ENCODE data around the gene PHF21B.

- TF ChIP-seq POLR2A (IDR thresholded peaks at IDR 0.05): no peak
- no peak for TF ChIP-seq EP300 (IDR thresholded peaks at IDR 0.05)
- TF ChIP-seq, protein P1, sequence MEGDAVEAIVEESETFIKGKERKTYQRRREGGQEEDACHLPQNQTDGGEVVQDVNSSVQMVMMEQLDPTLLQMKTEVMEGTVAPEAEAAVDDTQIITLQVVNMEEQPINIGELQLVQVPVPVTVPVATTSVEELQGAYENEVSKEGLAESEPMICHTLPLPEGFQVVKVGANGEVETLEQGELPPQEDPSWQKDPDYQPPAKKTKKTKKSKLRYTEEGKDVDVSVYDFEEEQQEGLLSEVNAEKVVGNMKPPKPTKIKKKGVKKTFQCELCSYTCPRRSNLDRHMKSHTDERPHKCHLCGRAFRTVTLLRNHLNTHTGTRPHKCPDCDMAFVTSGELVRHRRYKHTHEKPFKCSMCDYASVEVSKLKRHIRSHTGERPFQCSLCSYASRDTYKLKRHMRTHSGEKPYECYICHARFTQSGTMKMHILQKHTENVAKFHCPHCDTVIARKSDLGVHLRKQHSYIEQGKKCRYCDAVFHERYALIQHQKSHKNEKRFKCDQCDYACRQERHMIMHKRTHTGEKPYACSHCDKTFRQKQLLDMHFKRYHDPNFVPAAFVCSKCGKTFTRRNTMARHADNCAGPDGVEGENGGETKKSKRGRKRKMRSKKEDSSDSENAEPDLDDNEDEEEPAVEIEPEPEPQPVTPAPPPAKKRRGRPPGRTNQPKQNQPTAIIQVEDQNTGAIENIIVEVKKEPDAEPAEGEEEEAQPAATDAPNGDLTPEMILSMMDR (IDR thresholded peaks at IDR 0.05): no peak
- TF ChIP-seq POLR2AphosphoS5 (IDR thresholded peaks at IDR 0.05): no peak
Observed at GRCh38 chr22:44861245-44861644, 148.6 kb downstream of the PHF21B start.

Measured in sigmoid colon (tissue), 4 donors.